Measurements from ENCODE around the gene KIZ. TPM values are rescaled to one million over a fixed set of nuclear protein-coding genes. Genes with fewer than 3 reads are reported as not detected.

KIZ gene
- total RNA-seq, 1 donor from 2014 or later, result 22.9 TPM

DNA sequence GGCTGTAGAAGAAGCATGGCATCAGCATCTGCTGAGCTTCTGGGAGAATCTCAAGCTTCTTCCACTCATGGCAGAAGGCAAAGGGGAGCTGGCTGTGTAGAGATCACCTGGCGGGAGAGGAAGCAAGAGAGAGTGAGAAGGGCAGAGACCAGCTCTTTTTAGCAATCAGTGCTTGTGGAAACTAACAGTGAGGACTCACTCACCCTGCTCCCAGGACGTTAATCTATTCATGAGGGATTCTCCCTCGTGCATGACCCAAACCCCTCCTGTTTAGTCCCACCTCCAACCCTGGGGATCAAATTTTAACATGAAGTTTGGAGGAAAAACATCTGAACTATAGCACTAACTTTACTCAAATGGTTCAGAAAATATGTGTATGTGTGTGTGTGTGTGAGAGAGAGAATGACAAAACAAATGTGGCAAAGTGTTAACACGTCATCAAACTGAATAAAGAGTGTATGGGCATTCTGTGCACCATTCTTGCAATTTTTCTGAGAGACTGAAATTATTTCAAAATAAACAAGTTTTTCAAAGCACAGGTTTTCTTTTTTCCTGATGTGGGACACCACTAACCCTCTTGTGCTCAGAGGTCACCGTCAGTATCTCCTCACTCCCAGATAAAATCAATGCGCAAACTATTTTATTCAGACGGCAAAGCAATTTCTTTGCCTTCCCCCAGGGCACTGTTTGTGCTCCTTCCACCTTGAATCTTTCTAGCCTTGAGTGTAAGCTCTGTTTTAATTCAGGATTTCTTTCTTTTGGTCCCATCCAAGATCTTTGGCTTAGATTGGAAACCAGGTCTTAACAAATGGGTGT is 154.0 kb downstream of the KIZ start:
- no peak for DNase-seq (ENCODE audit: low spot score)
- intact Hi-C loops (cut with DNase I), result no loop called here

DNA sequence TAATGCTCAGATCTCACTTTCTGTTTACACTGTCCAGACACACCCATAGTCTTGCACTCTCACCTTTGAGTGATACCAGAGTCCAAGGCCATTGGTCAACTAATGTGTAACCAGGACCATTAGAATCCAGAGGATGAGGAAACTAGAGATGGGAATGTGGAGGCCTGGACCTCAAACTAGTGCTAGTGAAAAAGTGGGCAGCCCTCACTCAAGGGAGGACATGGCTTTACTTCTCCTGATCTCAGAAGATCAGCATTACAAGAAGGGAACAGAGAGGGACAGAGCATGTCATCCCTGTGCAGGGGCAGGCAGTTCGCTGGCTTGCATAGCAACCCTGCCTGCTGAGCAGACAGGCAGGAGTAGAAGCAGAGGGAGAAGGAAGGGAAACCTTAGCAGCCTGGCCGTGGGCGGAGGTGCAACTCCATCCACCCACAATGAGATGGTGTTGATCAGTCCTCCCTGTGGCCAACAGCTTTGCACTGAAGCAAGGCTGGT is 154.7 kb downstream of the KIZ start:
- no peak for DNase-seq (ENCODE audit: low spot score)
- intact Hi-C loops (cut with DNase I), result no loop called here

DNA sequence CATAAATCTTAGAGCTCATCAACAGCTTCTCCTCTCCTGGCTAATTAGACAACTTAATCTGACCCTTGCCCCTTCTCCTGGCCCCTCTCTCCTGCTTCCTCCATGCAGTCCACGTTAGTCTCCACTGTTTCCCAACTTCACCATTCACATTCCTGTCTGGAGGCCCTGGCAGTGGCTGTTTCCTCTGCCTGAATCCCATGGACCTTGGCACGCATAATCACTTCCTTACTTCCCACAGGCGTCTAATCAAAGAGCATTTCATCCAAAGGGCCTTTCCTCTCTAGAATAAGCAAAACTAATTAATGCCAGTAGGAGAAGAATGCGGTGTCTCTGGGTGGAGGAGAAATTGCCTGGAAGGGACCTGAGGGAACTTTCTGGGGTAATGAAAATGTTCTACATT is 160.9 kb downstream of the KIZ start:
- intact Hi-C loops (cut with DNase I), result no loop called here

DNA sequence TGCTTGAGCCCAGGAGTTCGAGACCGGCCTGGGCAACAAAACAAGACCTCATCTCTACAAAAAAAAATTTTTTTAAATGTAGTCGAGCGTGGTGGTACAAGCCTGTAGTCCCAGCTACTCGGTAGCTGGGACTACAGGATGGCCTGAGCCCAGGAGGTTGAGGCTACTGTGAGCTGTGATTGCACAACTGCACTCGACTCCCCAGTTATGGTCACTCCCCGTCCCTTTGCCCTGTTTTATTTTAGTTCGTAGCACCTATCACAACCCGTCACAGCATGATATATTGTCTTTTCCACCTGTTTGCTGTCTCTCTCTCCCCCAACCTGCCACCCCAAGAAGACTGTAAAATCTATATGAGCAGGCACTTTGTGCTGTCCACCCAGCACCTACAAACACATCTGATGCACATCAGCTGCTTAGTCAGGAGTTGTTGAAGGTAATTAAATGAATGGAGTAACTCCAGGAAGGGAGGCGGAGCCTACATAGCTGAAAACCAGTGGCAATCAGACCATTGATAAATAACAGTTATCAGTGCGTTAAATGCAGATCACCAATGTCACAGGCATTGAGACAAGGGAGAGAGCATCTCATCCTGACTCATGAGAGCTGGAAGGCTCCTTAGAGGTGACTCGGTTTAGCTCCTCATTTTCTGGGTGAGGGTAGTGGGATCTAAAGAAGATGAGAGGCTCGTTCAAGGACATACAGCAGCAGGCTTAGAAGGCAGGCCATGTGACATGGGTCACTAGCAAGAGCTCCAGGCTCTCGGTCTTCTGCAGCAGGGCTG is 162.9 kb downstream of the KIZ start:
- DNase-seq (ENCODE audit: low spot score), result no peak
- intact Hi-C loops (cut with DNase I), result no loop called here

More for the DNA sequence above, 160.9 kb downstream of the KIZ start:
- no peak for DNase-seq (ENCODE audit: low spot score)

DNA sequence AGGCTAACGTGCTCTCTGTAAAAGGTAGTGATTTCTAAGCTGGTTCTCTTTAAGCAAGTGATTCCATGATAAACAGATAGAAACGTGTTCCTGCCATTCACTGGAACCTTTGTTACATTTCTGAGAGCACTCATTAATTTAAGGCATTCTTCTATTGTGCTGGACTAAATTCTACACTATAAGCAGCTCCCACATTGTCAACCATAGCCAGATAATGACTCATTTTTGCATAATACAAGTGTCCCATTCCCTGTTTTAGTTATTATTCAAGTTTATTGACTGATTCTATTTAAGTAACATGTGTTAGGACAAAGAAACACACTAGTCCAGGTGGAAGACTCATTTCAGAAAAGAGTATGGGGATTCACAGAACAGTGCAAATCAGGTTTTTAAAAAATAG is 163.8 kb downstream of the KIZ start:
- no peak for DNase-seq (ENCODE audit: low spot score)
- intact Hi-C loops (cut with DNase I), result no loop called here

DNA sequence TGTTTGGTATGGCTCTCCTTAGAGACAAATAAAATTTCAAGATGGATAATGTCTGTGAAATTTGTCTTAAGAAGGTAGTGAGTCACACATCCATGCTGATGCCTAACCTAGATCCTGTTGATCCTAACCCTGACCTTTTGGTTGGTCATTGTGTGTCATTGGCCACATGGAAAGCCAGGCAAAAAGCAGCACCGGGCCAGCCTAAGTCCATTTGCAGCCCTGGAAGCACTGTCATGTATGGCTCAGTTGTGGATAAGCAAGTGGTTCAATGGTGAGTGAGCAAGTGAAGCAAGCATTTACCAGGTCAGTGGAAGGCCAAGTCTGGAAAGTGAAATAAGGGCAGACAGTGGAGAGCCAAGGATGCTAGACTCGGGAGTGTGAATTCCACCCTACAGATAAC is 165.1 kb downstream of the KIZ start:
- no peak for DNase-seq (ENCODE audit: low spot score)
- intact Hi-C loops (cut with DNase I), result no loop called here

DNA sequence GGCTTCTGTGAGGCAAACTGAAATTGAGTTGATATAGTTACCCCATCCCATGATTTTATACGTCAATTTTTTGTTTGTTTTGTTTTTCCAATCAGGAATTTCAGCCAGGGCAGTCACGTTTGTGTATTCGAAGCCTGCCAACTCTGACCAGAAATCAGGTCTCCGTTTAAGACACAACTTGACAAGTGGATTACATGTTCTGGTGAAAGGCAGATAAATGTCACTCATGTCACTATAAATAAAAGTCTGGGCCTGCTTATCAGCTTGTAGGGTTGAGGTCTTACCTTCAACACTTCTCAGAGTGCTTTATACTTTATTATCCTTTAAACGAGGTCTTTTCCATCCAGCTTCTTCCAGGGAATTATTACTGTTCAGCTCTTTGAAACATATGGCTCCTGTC is 168.9 kb downstream of the KIZ start:
- intact Hi-C loops (cut with DNase I), result no loop called here
- no peak for DNase-seq (ENCODE audit: low spot score)

Other genes starting within 250 kb of the KIZ start
- gene LINC00237, start 19.7 kb upstream of the KIZ start, total RNA-seq, result not detected
- 33.4 TPM for gene XRN2, start 177.2 kb downstream of the KIZ start, total RNA-seq

Measured in cardiac septum (tissue), 1 donor.